IMR-90 (cell line): ENCODE measurements around the gene HTR1D. TPM values are rescaled to one million over a fixed set of nuclear protein-coding genes. Genes with fewer than 3 reads are reported as not detected.

Experiments used
- ATAC-seq: fragments of 200-7000 bp; cut with Tn5 transposase; 2 replicates; pipeline ENCODE4 v1.9.1; 2020; ENCODE audit warnings: low read depth, mild to moderate bottlenecking, moderate library complexity
- BruUV-seq: library from RNA; stranded (reverse); fragments of 400-500 nt; replicated peaks from 2 replicates; lab custom pipeline; 2021; lab: Mats Ljungman, UMichigan
- CTCF ChIA-PET: fragments of 300-600 bp; formaldehyde crosslinking; extraction: SDS; loops from one replicate; lab custom pipeline; 2021; ENCODE audit warnings: antibody characterized with exemption; lab: Yijun Ruan, JAX
- POLR2A ChIA-PET: fragments of 300-600 bp; sonication (Branson Sonifier 250); formaldehyde crosslinking; loops from one replicate; lab custom pipeline; 2022; ENCODE audit warnings: antibody characterized with exemption; ENCODE audit not compliant: unreplicated experiment; lab: Charles Lee
- DNase-seq: peaks from one replicate; pipeline ENCODE4 v3.0.0; 2013
- H2AFZ ChIP-seq: replicated peaks from 2 replicates; pipeline ENCODE3; 2013; ENCODE audit warnings: low read length, mild to moderate bottlenecking; ENCODE audit not compliant: poor library complexity
- H2AK5ac ChIP-seq: 2 replicates; pipeline ENCODE4 v1.6.1; 2013; ENCODE audit warnings: low read depth, low read length, inconsistent platforms
- H2AK9ac ChIP-seq: replicated peaks from 2 replicates; pipeline ENCODE3; 2013; ENCODE audit warnings: mild to moderate bottlenecking, low read depth, low read length, moderate library complexity; ENCODE audit not compliant: poor library complexity
- H2BK120ac ChIP-seq: 2 replicates; pipeline ENCODE4 v1.6.1; 2013; ENCODE audit warnings: low read depth, low read length, inconsistent platforms
- H2BK15ac ChIP-seq: 3 replicates; pipeline ENCODE4 v1.6.1; 2013; ENCODE audit warnings: low read depth, low read length, inconsistent platforms
- H2BK20ac ChIP-seq: 2 replicates; pipeline ENCODE4 v1.6.1; 2013; ENCODE audit warnings: low read depth, mild to moderate bottlenecking, inconsistent platforms, low read length, moderate library complexity
- H2BK5ac ChIP-seq: 2 replicates; pipeline ENCODE4 v1.6.1; 2013; ENCODE audit warnings: mild to moderate bottlenecking, low read depth, low read length, inconsistent platforms; ENCODE audit not compliant: poor library complexity, severe bottlenecking
- H3K14ac ChIP-seq: replicated peaks from 2 replicates; pipeline ENCODE4 v1.6.1; 2013; ENCODE audit warnings: low read depth, low read length, inconsistent platforms
- H3K18ac ChIP-seq: 2 replicates; pipeline ENCODE4 v1.6.1; 2013; ENCODE audit warnings: low read depth, low read length, control low read depth
- H3K23ac ChIP-seq: 2 replicates; pipeline ENCODE4 v1.6.1; 2013; ENCODE audit warnings: low read depth, low read length, inconsistent platforms
- H3K27ac ChIP-seq: 2 replicates; pipeline ENCODE4 v1.5.1; 2013; ENCODE audit warnings: mild to moderate bottlenecking, control low read depth, low read length; ENCODE audit not compliant: insufficient read depth
- H3K27me3 ChIP-seq: 2 replicates; pipeline ENCODE4 v1.6.1; 2013; ENCODE audit warnings: low read length; ENCODE audit not compliant: control insufficient read depth, insufficient read depth
- H3K36me3 ChIP-seq: 2 replicates; pipeline ENCODE4 v1.6.1; 2013; ENCODE audit warnings: low read length, mixed read lengths; ENCODE audit not compliant: control insufficient read depth, insufficient read depth
- H3K4ac ChIP-seq: 2 replicates; pipeline ENCODE4 v1.6.1; 2013; ENCODE audit warnings: low read depth, low read length, inconsistent platforms
- H3K4me1 ChIP-seq: 2 replicates; pipeline ENCODE4 v1.6.1; 2013; ENCODE audit warnings: low read length, mixed read lengths; ENCODE audit not compliant: control insufficient read depth, insufficient read depth
- H3K4me2 ChIP-seq: 2 replicates; pipeline ENCODE4 v1.6.1; 2013; ENCODE audit warnings: low read depth, mild to moderate bottlenecking, control low read depth, low read length, moderate library complexity
- H3K4me3 ChIP-seq: 2 replicates; pipeline ENCODE4 v1.5.1; 2013; ENCODE audit warnings: low read depth, mild to moderate bottlenecking, control low read depth, low read length, moderate library complexity; ENCODE audit not compliant: insufficient read depth
- H3K56ac ChIP-seq: 2 replicates; pipeline ENCODE4 v1.6.1; 2013; ENCODE audit warnings: low read length, inconsistent platforms; ENCODE audit not compliant: insufficient read depth; ENCODE audit errors: extremely low read depth
- H3K79me1 ChIP-seq, 2 experiments: 2 replicates each; pipeline ENCODE4 v1.6.1; 2013; ENCODE audit warnings: low read length in 2 of 2, inconsistent platforms in 1 of 2, low read depth in 1 of 2
- H3K9ac ChIP-seq: 2 replicates; pipeline ENCODE4 v1.6.1; 2013; ENCODE audit warnings: low read depth, low read length, control low read depth
- H3K9me1 ChIP-seq: 2 replicates; pipeline ENCODE4 v1.6.1; 2013; ENCODE audit warnings: low read length, inconsistent platforms; ENCODE audit not compliant: insufficient read depth
- H3K9me3 ChIP-seq: 2 replicates; pipeline ENCODE4 v1.6.1; 2013; ENCODE audit warnings: low read length; ENCODE audit not compliant: control insufficient read depth, insufficient read depth
- H4K20me1 ChIP-seq: 2 replicates; pipeline ENCODE4 v1.6.1; 2013; ENCODE audit warnings: low read length, inconsistent platforms; ENCODE audit not compliant: insufficient read depth
- H4K5ac ChIP-seq: 2 replicates; pipeline ENCODE4 v1.6.1; 2013; ENCODE audit warnings: mild to moderate bottlenecking, low read depth, low read length, control low read depth
- H4K8ac ChIP-seq, 2 experiments: 2 replicates each; pipeline ENCODE4 v1.6.1; 2013; ENCODE audit warnings: low read depth in 2 of 2, low read length in 2 of 2, control low read depth in 1 of 2, inconsistent platforms in 1 of 2
- H4K91ac ChIP-seq: 2 replicates; pipeline ENCODE4 v1.6.1; 2013; ENCODE audit warnings: low read depth, low read length, inconsistent platforms; ENCODE audit not compliant: insufficient read depth
- CHD1 ChIP-seq: IDR thresholded peaks from 2 replicates; pipeline ENCODE4 v1.6.1; 2012; ENCODE audit warnings: low read depth, low read length, improper control_type of control experiment
- RFX5 ChIP-seq: IDR thresholded peaks from 2 replicates; pipeline ENCODE4 v1.8.0; 2012; ENCODE audit warnings: low read depth, mild to moderate bottlenecking, low read length, moderate library complexity
- WGBS, 2 experiments: methylation state at CpG; one replicate each; pipeline versions ENCODE4 v1.1.5 to v1.1.7; 2013; ENCODE audit warnings: missing lambda C conversion rate in 2 of 2; ENCODE audit not compliant: insufficient read length in 1 of 2; ENCODE audit errors: extremely low coverage in 2 of 2; 5-methylcytosine and 5-hydroxymethylcytosine counted together
- dilution Hi-C: fragments of 300-500 bp; cut with HindIII; formaldehyde crosslinking; loops from one replicate; pipeline ENCODE4 v1.14.3; 2018; ENCODE audit warnings: low sequenced_read_pairs; ENCODE audit not compliant: unreplicated experiment
- in situ Hi-C: fragments of 300-500 bp; cut with MboI; formaldehyde crosslinking; loops from 3 replicates; pipeline ENCODE4 v1.14.3; 2019; ENCODE audit warnings: low sequenced_read_pairs, inconsistent platforms, mixed read lengths
- intact Hi-C: fragments of 100-400 bp; cut with micrococcal nuclease; formaldehyde crosslinking; loops from 2 replicates; pipeline ENCODE4 v1.10.0; 2022
- polyA plus RNA-seq, 3 experiments: library from polyadenylated mRNA; depleted of rRNA; stranded (reverse); fragments of >200 nt; gene quantifications; 2 replicates each; pipeline ENCODE4 v1.2.3, GENCODE V29; 2012; ENCODE audit warnings: low replicate concordance in 1 of 3
- total RNA-seq: library from RNA; depleted of rRNA; stranded (reverse); fragments of >200 nt; gene quantifications from 2 replicates; pipeline ENCODE4 v1.2.3, GENCODE V29; 2012

Gene HTR1D
- total and polyA plus RNA-seq, 2 of the 4 experiments (the other 2 are of a cell fraction), result 0.03 to 0.18 TPM

GRCh38 chr1:23211955-23212354 is 5.3 kb downstream of the HTR1D start:
- intact Hi-C loops, result no loop called here
- H4K5ac ChIP-seq, result no peak overlapping the region
- no peaks in the 10 kb centered on the region; the same call in 1 of the 2 replicates for H3K4me1 ChIP-seq
- H3K9ac ChIP-seq, result no peak overlapping the region
- no peak overlapping the region for H4K91ac ChIP-seq
- peaks cover 51% of the 10 kb centered on the region for H3K27me3 ChIP-seq
- BruUV-seq, result no TSS peak
- no peaks in the 10 kb centered on the region for H4K20me1 ChIP-seq
- dilution Hi-C loops, result no loop called here
- H3K18ac ChIP-seq, result no peak overlapping the region
- CTCF ChIA-PET, result interaction anchor here (0.8 kb wide), 1 partner anchor 27 kb away, joined by 4 read pairs; no protein-coding TSS in a partner anchor
- no peak overlapping the region for H3K27ac ChIP-seq
- H3K9me3 ChIP-seq, result no peaks in the 10 kb centered on the region
- no peak overlapping the region for H3K23ac ChIP-seq
- POLR2A ChIA-PET, result interaction anchor here (0.5 to 0.6 kb wide), 2 partner anchors 9 to 1758 kb away, joined by 3 read pairs; no protein-coding TSS in a partner anchor
- no peak for TF ChIP-seq CHD1
- no peak for TF ChIP-seq RFX5
- H2AFZ ChIP-seq, result no peak overlapping the region
- no peak overlapping the region for H2BK5ac ChIP-seq
- WGBS, 2 experiments, result no CpG with 5 or more reads among the region's 4 CpGs
- no peak overlapping the region for H2BK15ac ChIP-seq
- no peak overlapping the region for H3K56ac ChIP-seq
- no peak overlapping the region for H2BK20ac ChIP-seq
- no peak overlapping the region for H4K8ac ChIP-seq
- H3K79me1 ChIP-seq, result no peaks in the 10 kb centered on the region
- ATAC-seq, result no peak
- no peak overlapping the region for H3K14ac ChIP-seq
- H2AK5ac ChIP-seq, result no peak overlapping the region
- no peaks in the 10 kb centered on the region for H3K36me3 ChIP-seq
- no peak overlapping the region for H3K4me3 ChIP-seq
- peaks cover 4% of the 10 kb centered on the region; the same call in 1 of the 2 replicates for H3K9me1 ChIP-seq
- H2BK120ac ChIP-seq, result no peak overlapping the region
- H3K4me2 ChIP-seq, result no peak overlapping the region
- in situ Hi-C loops, result no loop called here
- no peak for DNase-seq
- no peak overlapping the region for H2AK9ac ChIP-seq
- no peak overlapping the region for H3K4ac ChIP-seq
